Measurements from ENCODE around the gene TMEM238. TPM values are rescaled to one million over a fixed set of nuclear protein-coding genes. Genes with fewer than 3 reads are reported as not detected.
"Not testable (repeated sequence)": the region's sequence is repeated elsewhere in the genome, so short reads cannot be mapped to it uniquely, and the experiment has no call there.

Gene TMEM238
- total RNA-seq, 2 donors from 2014 or later = 7.5 to 11.7 TPM

- Mint-ChIP-seq H3K4me1 (ENCODE audit: low read depth) (peaks cover 25% of the 10 kb centered on the region), H3K36me3 (ENCODE audit: insufficient read depth in 2 of 2) (peaks cover 15 to 21% of the 10 kb centered on the region in 2 donors), H3K4me3 (peak overlapping the region in 1 of 2 donors; percentile 88)
- DNase-seq; H3K27me3 Mint-ChIP-seq (ENCODE audit: low read depth); ATAC-seq (replicated peaks in 1 of 2); H3K27ac Mint-ChIP-seq; H3K9me3 Mint-ChIP-seq: not testable (repeated sequence)
These were observed 25.1 kb upstream of the TMEM238 start for GRCh38 chr19:55409179-55409578.

DNA sequence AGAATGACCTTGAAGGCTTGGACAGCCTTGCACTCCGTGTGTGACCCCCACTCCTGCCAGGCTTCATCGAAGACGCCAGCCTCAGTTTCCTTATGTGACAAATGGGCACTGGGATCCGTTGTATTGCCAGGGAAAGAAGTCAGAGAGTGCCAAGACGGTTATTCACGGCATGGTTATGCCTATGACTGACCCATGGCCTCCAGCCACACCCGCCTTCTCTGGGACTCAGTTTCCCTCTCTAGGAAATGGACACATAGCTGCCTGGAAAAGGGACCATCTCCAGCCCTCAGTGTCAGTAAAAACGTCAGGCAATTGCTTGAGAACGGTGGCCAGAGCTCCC, 24.4 kb upstream of the TMEM238 start:
- H3K9me3 Mint-ChIP-seq = peaks cover 0 to 2% of the 10 kb centered on the region in 2 donors
- peak overlapping the region; percentile 93 for H3K27ac Mint-ChIP-seq
- peaks cover 26% of the 10 kb centered on the region for H3K4me1 Mint-ChIP-seq (ENCODE audit: low read depth)

GRCh38 chr19:55407800-55408532, 23.9 kb upstream of the TMEM238 start:
- H3K27ac Mint-ChIP-seq = peak overlapping the region; percentile 93
- H3K4me1 Mint-ChIP-seq (ENCODE audit: low read depth) = peaks cover 32% of the 10 kb centered on the region
- peak; percentile 85 to 90 for ATAC-seq (replicated peaks in 1 of 2)
- peaks cover 6% of the 10 kb centered on the region for H3K27me3 Mint-ChIP-seq (ENCODE audit: low read depth)
- DNase-seq = peak; percentile 96 to 98
- peak overlapping the region; percentile 88 to 95 for H3K4me3 Mint-ChIP-seq
- peaks cover 17 to 25% of the 10 kb centered on the region in 2 donors for H3K36me3 Mint-ChIP-seq (ENCODE audit: insufficient read depth in 2 of 2)
- peaks cover 0 to 2% of the 10 kb centered on the region in 2 donors for H3K9me3 Mint-ChIP-seq

More for the DNA sequence above, 24.4 kb upstream of the TMEM238 start:
- DNase-seq (no peak), ATAC-seq (replicated peaks in 1 of 2) (no peak)
- peaks cover 15 to 21% of the 10 kb centered on the region in 2 donors for H3K36me3 Mint-ChIP-seq (ENCODE audit: insufficient read depth in 2 of 2)
- peaks cover 6% of the 10 kb centered on the region for H3K27me3 Mint-ChIP-seq (ENCODE audit: low read depth)
- peak overlapping the region; percentile 88 to 95 for H3K4me3 Mint-ChIP-seq

DNA sequence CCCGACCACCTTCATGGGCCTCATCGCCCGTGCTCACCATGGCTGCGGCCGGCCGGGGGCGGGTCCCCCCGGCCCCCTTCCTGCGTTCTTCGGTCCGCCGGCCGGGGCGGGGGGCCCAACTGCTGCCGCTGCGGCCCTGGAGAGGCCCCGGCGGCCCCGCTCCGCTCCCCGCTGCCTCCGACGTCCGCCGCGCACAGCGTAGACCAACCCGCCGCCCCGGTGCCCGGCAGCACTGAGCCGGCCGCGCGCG, 23.4 kb upstream of the TMEM238 start, which contains the start of gene UBE2S:
Gene UBE2S (minus strand): TSS at position 239 of the 250 bp plus-strand sequence. CDS start 199 bp downstream, at position 40.
- H3K27me3 Mint-ChIP-seq (ENCODE audit: low read depth); DNase-seq; H3K9me3 Mint-ChIP-seq: not testable (repeated sequence)
- Mint-ChIP-seq H3K4me1 (ENCODE audit: low read depth) (peaks cover 35% of the 10 kb centered on the region), H3K36me3 (ENCODE audit: insufficient read depth in 2 of 2) (peaks cover 18 to 28% of the 10 kb centered on the region in 2 donors), H3K4me3 (peak within 1 kb of the TSS; percentile 88 to 95), H3K27ac (peak within 1 kb of the TSS; percentile 93)
- peak; percentile 69 to 71 for ATAC-seq (replicated peaks in 1 of 2)

DNA sequence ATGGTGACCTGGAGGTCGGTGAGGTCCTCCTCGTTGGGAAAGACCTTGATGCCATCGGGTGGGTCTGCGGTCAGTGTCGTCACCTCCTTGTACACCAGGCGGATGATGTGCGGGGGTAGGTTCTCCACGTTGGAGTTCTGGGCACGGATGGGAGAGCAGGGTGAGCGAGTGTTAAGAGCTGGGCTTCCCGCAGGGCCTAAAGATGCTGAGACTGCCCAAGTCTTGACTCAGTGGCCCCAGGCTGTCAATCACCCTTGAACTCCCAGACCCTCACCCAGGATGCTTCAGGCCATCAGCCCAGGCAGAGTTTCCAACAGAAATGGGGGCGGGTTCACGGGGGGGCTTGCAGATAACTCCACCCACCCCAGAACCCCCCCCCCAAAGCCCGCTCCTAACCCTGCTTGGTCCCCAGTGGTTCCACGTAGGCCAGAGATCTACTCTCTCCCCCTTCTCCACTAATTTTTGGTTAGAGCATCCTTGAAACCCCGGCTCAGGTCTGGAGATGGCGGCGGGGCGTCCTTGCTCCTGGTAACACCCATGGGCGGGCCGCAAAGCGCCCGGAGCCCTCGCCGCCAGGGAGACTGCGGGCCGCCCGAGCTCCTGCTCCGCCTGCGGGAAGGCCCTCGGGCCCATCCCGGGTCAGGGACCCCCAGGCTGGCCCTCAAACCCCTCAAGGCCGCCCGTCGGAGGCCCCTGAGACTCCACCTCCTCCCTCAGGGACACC, 22.9 kb upstream of the TMEM238 start:
- Mint-ChIP-seq H3K27me3 (ENCODE audit: low read depth) (peaks cover 6% of the 10 kb centered on the region), H3K4me1 (ENCODE audit: low read depth) (peaks cover 38% of the 10 kb centered on the region), H3K9me3 (peaks cover 0 to 2% of the 10 kb centered on the region in 2 donors), H3K36me3 (ENCODE audit: insufficient read depth in 2 of 2) (peaks cover 18 to 28% of the 10 kb centered on the region in 2 donors), H3K4me3 (peak overlapping the region; percentile 88 to 95), H3K27ac (peak overlapping the region; percentile 89)
- no peak for ATAC-seq (replicated peaks in 1 of 2)
- no peak for DNase-seq

- peaks cover 20 to 28% of the 10 kb centered on the region in 2 donors for H3K36me3 Mint-ChIP-seq (ENCODE audit: insufficient read depth in 2 of 2)
- DNase-seq (no peak), ATAC-seq (replicated peaks in 1 of 2) (no peak)
- peaks cover 3% of the 10 kb centered on the region for H3K27me3 Mint-ChIP-seq (ENCODE audit: low read depth)
- H3K4me3 Mint-ChIP-seq = peak overlapping the region; percentile 88 to 95
- peaks cover 40% of the 10 kb centered on the region for H3K4me1 Mint-ChIP-seq (ENCODE audit: low read depth)
- peak overlapping the region; percentile 89 for H3K27ac Mint-ChIP-seq
- H3K9me3 Mint-ChIP-seq = peaks cover 0 to 2% of the 10 kb centered on the region in 2 donors
These were observed 22.2 kb upstream of the TMEM238 start for GRCh38 chr19:55406091-55406825.

GRCh38 chr19:55405638-55406037, 21.5 kb upstream of the TMEM238 start:
- DNase-seq (no peak), ATAC-seq (replicated peaks in 1 of 2) (no peak)
- Mint-ChIP-seq H3K27me3 (ENCODE audit: low read depth) (no peaks in the 10 kb centered on the region), H3K9me3 (peaks cover 0 to 2% of the 10 kb centered on the region in 2 donors), H3K4me1 (ENCODE audit: low read depth) (peaks cover 40% of the 10 kb centered on the region), H3K36me3 (ENCODE audit: insufficient read depth in 2 of 2) (peaks cover 21 to 30% of the 10 kb centered on the region in 2 donors), H3K27ac (peak overlapping the region; percentile 89), H3K4me3 (peak overlapping the region; percentile 88 to 95)

- Mint-ChIP-seq H3K9me3 (no peaks in the 10 kb centered on the region), H3K27me3 (ENCODE audit: low read depth) (no peaks in the 10 kb centered on the region), H3K4me1 (ENCODE audit: low read depth) (peaks cover 54% of the 10 kb centered on the region), H3K27ac (no peak overlapping the region), H3K36me3 (ENCODE audit: insufficient read depth in 2 of 2) (peaks cover 19 to 25% of the 10 kb centered on the region in 2 donors), H3K4me3 (no peak overlapping the region)
- ATAC-seq (replicated peaks in 1 of 2) (peak in 1 of 2 donors; percentile 1), DNase-seq (no peak)
These were observed 18.4 kb upstream of the TMEM238 start for GRCh38 chr19:55402509-55402908.

DNA sequence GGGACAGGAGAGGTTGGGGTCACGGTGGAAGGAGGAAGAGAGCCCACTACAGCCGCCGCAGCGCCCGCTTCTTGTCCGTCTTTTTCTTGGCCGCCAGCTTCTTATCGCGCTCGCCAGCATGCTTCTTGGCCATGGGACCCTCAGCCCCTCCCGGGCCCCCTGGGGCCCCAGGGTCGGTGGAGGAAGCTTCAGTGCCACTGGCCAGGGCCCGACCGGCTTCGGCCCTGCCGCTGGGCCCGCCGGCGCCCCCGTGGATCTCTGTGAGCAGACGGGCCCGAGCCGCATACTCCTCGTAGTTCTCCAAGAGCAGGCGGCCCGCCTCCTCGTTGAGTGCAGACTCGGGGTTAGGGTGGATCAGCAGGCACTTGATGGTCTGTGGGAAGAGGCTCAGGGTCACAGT, 17.3 kb upstream of the TMEM238 start:
- H3K9me3 Mint-ChIP-seq; DNase-seq; H3K27ac Mint-ChIP-seq; ATAC-seq (replicated peaks in 1 of 2); H3K4me3 Mint-ChIP-seq; H3K27me3 Mint-ChIP-seq (ENCODE audit: low read depth): not testable (repeated sequence)
- Mint-ChIP-seq H3K4me1 (ENCODE audit: low read depth) (peaks cover 51% of the 10 kb centered on the region), H3K36me3 (ENCODE audit: insufficient read depth in 2 of 2) (peaks cover 15 to 20% of the 10 kb centered on the region in 2 donors)

GRCh38 chr19:55400281-55401087, 16.4 kb upstream of the TMEM238 start:
- Mint-ChIP-seq H3K4me3 (no peak overlapping the region), H3K27ac (no peak overlapping the region), H3K9me3 (no peaks in the 10 kb centered on the region), H3K27me3 (ENCODE audit: low read depth) (no peaks in the 10 kb centered on the region), H3K4me1 (ENCODE audit: low read depth) (peaks cover 42% of the 10 kb centered on the region), H3K36me3 (ENCODE audit: insufficient read depth in 2 of 2) (peaks cover 7 to 11% of the 10 kb centered on the region in 2 donors)
- peak in 1 of 2 donors; percentile 10 for ATAC-seq (replicated peaks in 1 of 2)
- no peak for DNase-seq

DNA sequence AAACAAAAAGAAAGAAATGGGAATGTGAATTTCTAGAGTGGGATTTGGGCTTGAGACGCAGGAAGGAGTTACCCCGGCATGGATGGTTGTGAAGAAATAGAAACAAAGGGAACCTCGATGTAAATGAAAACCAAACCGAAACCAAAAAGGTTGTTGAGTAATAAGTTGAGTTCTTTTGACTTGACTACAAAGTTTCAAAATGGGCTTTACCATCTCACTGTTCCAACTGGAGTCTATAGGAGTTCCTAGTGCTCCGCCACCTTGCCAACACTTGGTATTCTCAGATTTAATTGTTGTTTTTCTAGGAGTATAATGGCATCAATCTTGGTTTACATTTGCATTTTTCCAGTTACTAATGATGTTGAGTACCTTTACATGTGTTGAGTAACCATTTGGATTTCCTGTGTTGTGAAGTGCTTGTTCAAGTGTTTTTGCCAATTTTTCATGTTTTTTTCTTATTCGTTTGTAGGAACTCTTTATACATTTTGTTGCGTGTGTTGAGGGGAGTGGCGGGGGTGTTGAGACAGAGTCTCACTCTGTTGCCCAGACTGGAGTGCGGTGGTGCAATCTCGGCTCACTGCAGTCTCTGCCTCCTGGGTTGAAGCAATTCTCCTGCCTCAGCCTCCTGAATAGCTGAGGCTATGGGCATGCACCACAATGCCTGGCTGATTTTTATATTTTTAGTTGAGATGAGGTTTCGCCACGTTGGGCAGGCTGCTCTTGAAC, 14.3 kb upstream of the TMEM238 start:
- Mint-ChIP-seq H3K36me3 (ENCODE audit: insufficient read depth in 2 of 2) (peaks cover 7 to 9% of the 10 kb centered on the region in 2 donors), H3K27me3 (ENCODE audit: low read depth) (no peaks in the 10 kb centered on the region), H3K27ac (peak overlapping the region; percentile 56), H3K4me1 (ENCODE audit: low read depth) (peaks cover 37% of the 10 kb centered on the region), H3K9me3 (no peaks in the 10 kb centered on the region), H3K4me3 (peak overlapping the region; percentile 46 to 69)
- ATAC-seq (replicated peaks in 1 of 2) = peak; percentile 39 to 61
- DNase-seq = no peak
